Hematopoietic multipotent progenitor cell treated with erythropoietin and hydrocortisone succinate and interleukin-3 and kit ligand, for 6 days (in vitro differentiated cells): ENCODE measurements around the gene PRKD3.

Experiments used
- DNase-seq: peaks from one replicate; pipeline ENCODE4 v3.0.0-alpha.2; 2015

PRKD3 gene

DNA sequence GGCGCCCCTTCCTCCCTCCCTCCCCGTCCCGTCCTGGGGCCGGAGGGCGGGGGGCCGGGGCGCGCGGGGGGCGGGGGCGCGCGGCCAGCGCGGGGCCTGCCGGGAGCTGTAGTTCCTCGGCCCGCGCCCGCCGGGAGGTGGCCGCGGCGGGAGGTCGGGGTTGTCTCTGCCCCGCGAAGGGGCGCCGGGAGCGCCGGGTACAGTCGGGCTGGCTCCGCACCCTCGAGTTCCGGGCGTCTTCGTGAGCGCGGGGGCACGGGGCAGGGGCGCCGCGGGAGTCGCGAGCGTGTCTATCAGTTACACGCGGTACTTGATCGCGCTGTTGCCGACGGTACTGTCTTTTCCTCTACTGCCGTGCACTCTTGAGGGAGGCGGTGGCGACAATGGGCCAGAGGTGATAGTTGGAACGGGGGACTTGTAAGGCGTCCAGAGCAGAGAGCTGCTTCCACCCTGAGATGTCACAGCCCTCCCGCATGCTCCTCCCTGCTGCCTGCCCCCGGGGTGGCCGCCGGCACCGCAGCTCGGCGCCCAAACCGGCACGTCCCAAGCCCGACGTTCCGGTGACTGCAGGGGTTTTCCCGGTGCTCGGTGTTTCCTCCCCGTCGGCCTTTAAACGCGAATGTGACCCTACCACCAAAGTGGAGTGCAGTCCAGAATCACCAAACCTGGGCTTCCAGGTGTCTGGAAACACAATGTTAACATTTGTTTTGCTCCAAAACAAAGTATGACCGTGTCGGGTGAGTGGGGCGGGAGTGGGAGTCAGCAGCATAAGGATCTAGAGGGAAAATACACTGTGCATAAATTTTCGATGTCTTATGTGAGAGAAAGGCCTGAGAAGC, at the start of gene PRKD3:
Gene PRKD3 (minus strand): TSS at position 48 of the 839 bp plus-strand sequence. CDS start 8,309 bp downstream, outside the sequence.
- DNase-seq = peak; percentile 70

- DNase-seq = no peak
These were observed 47.4 kb upstream of the PRKD3 start for GRCh38 chr2:37372000-37372399.

- DNase-seq = no peak
These were observed 46.0 kb upstream of the PRKD3 start for GRCh38 chr2:37370666-37371065.

GRCh38 chr2:37367984-37368383, 43.4 kb upstream of the PRKD3 start:
- no peak for DNase-seq

DNA sequence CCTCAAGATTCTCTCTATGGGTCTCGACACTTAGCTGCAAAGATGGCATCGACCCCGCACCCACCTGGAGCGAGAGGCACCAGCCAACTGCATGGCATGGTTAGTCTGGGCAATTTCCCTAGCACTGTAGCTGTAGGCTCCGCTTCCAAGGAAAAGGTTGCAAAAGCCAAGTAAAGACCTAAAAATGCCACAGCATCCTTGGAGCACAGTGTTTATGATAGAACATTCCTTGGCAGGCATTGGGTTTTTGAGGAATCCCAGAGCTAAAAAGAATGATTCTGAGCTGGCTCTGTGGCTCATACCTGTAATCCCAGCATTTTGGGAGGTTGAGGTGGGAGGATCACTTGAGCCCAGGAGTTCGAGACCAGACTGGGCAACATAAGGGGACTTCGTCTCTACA, 42.7 kb upstream of the PRKD3 start:
- no peak for DNase-seq

DNA sequence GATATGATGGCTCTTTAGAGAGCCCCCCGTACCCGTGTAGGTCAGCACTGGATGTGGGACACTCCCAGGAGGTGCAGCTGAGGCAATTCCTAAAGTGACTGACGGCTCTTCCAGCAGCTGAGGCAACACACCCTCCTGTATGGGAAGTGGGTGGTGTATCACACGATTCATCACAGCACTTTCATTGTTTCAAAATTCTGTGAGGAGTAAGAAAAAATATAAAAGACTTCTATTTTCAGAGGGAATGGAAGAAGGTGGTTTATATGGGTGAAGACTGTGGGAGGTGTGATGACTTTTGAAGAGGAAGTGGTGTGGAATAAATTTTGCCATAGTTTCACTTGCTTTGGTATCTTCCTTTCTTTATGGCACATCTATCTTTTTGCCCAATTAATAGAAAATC, 42.1 kb upstream of the PRKD3 start:
- DNase-seq = no peak

DNA sequence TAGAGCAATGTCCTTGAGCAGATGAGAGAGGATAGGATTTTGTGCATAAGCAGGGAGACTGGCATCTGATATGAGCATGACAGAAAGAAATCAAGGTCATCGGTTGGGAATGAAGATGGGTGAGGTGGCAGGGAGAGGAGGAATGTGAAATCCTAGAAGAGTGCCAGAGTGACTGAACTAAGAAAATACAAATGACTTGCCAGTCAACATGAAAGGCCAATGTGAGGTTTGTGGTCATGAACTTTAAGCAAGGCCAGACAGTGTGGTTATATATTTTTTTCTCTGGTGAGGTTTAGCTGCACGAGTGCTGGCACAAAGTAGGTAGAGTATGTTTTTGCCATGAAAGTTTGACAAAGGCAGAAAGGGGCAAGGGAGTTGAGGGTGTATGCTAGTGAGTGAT, 41.0 kb upstream of the PRKD3 start:
- no peak for DNase-seq

- DNase-seq = no peak
These were observed 39.7 kb upstream of the PRKD3 start for GRCh38 chr2:37364351-37364750.

DNA sequence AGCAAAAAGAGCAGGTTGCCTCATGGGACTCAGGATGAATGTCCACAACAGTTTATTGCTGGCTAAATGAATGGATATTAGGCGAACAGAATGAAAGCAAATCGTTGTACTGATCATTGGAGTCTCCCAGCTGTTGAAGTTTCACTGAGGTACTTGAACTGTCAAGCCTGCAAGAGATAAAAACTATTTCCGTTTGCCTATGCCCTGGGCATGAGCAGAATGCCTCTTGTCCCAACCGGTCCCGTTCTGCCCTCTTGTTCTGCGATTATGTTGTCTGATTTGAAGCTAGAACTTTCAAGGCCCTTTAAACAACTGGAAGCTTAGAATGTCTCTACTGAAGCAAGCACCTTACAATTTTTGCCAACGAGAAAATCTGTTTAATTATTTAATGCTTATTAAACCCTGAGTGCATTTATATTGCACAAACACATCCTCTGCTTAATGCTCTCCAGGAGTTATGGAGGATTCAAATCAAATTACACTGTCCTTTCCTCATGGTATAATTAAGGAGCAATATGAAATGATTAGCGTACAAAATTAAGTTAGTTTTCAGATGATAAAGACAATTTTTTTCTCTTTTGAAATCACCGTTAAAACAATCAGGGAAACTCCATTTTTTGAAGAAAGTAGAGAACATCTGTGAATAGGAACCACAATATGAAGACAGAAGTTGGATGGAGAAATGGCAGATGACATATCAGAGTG, 37.5 kb upstream of the PRKD3 start:
- DNase-seq = no peak

- no peak for DNase-seq
These were observed 36.7 kb upstream of the PRKD3 start for GRCh38 chr2:37361216-37361815.

DNA sequence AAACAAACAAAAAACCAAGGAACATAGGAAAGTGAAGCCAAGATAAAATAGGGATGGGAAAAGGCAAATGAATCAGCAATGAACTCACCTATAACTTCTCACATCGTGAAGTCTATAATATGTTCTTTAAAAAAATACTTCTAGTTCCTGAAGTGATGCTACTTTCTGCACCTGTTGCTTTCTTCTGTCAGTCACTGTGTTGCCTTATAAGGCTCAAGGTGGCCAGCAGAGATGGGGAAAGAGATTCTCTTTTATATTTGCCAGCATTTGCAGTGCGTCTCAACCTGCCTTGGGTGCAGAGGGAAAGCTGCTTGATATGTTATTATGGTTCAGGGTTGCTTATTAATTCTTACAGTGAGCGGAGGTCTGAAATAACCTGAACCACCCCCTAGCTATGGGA, 33.8 kb upstream of the PRKD3 start:
- DNase-seq = no peak

DNA sequence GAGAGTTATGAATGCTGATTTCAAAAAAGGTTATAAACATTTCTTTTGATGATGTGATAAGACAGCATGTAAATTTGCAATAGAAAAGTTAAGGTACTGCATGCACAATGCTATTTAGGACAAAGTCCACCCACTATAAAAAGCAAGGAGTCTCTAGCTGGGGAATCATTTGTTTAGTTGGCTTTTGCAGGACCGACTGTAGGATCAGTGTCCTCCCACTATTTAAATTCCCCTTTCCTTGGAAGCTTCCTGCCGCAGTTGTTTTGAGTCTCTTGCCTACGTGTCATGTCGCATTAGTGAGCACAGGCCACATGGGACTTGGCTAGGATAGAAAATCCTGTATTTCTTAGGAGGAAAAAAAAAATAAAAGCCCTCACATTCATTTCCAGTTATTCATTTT, 32.9 kb upstream of the PRKD3 start:
- no peak for DNase-seq

- no peak for DNase-seq
These were observed 32.4 kb upstream of the PRKD3 start for GRCh38 chr2:37357069-37357468.

- no peak for DNase-seq
These were observed 31.7 kb upstream of the PRKD3 start for GRCh38 chr2:37356299-37356698.

DNA sequence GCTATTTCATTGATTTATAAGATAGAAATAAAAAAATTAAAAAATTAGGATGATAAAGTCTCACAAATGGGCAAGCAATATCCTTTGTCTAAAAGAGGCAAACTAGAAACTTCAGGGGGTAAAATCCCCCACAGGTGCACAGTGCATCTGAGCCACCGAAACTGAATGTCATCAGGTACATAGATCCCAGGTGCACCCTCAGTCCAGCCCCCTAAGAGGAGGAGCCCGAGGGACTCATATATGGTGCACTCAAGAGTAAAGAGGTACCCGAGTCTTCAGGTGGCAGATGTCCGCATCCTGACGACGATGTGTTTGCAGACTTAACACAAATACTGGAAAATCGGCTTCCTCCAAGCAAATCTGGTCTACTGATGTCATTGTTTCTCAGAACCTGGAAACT, 31.1 kb upstream of the PRKD3 start:
- no peak for DNase-seq

DNA sequence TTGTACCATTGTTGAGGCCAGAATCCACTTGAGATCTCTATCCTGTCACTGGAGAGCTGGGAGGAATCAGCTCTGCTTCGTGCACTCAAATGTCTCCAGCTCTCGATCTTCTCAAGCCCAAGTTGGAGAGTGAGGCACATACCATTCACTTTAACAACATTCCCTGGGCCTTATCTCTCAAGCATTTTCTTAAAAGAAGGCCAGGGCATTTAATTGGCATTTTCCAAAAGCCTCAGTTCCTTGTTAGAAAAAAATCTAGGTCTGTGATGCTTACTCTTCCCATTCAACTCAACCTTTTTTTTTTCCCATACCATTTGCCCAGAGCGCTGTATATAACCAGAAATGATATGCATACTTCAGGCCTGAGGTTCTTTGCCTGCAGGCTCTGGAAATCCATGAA, 29.9 kb upstream of the PRKD3 start:
- no peak for DNase-seq

DNA sequence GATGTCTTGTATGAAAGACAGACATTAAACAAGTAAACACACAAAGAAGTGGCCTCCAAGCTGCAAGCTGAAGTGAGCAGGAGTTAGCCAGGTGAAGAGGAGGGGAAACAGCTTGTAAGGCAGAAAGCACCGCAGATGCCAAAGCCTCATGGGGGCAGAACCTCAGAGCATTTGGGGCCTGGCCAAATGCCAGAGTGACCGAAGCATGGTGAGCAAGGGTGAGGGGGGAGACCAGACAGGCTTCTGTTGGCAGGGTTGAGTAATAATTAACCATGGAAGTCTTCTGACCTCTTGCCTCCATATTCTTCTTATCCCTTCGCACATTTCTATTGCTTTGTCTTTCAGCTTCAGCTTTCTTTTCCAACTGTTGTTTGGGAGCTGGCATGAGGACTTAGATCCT, 25.4 kb upstream of the PRKD3 start:
- DNase-seq = peak; percentile 50

GRCh38 chr2:37349231-37349860, 24.7 kb upstream of the PRKD3 start:
- peak; percentile 38 for DNase-seq

DNA sequence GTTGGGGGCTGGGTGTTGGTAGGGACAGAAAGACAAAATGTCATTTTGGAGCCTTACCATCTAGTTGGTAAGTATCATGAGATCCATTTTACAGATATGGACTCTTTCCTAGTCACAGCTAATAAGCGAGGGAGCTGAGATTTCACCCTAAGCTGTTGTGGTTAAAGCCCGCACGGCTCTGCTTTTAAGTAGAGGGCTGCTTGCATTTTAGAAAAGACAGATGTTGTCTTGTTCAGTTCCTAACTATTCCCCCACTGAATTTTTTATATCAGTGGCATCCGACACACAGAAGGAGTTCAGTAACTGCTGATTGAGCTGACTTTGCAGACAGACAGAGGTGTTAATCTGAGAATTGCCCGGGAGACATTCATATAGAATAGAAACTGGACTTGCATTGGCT, 23.5 kb upstream of the PRKD3 start:
- no peak for DNase-seq

DNA sequence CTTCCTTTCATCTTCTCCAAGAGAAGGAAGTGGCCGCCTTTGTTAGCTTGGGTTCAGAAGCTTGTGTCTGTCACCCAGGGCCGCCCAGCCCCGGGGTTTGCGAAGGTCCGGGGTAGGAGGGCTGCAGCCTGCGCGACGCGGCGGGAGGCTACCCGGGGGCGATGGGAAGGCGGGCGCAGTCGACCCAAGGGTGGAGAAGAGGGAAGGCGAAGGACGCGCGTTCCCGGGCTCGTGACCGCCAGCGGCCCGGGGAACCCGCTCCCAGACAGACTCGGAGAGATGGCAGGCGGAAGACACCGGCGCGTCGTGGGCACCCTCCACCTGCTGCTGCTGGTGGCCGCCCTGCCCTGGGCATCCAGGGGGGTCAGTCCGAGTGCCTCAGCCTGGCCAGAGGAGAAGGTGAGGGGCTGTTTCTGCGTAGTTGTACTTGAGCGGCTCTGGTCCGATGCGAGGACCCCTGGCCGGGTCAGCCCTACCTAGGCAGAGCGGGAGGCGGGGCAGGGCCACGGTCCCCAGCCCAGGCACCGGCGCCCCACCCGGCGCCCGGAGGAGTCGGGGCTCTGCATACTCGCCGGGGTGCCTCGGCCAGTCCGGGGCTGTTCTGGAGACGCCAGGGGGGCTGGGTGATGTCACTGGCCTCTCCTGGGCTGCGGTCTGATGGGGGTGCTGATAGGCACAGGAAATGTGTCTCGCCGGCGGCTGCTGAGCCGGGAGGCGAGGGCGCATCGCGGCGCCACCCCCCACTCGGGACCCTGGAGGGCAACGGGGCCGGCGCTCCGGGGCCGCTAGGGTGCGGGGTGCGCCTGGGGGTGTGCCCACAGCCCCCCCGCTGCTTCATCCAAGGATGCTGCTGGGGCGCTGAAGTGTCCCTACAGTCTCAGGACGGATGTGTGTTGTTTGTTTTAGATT, 20.1 kb upstream of the PRKD3 start, which contains the start of gene QPCT:
Gene QPCT (plus strand): TSS at position 178 of the 909 bp plus-strand sequence. CDS start 102 bp downstream, at position 280.
- peak; percentile 63 for DNase-seq

GRCh38 chr2:37343537-37344434, 19.2 kb upstream of the PRKD3 start:
- DNase-seq = no peak
